Endothelial cell of umbilical vein (primary cell): ENCODE data around the gene UGT1A5.

Source experiments
- EZH2 ChIP-seq: IDR thresholded peaks from 2 replicates; pipeline ENCODE4 v1.6.1; 2012; ENCODE audit warnings: borderline replicate concordance, low read depth, mild to moderate bottlenecking, moderate library complexity, low read length, inconsistent platforms; ENCODE audit not compliant: severe bottlenecking
- GATA2 ChIP-seq: IDR thresholded peaks from 2 replicates; pipeline ENCODE4 v1.7.0; 2011; ENCODE audit warnings: low read depth, mild to moderate bottlenecking, moderate library complexity, mixed read lengths, low read length; ENCODE audit not compliant: insufficient read length, insufficient read depth
- JUN ChIP-seq: IDR thresholded peaks from 2 replicates; pipeline ENCODE4 v1.6.1; 2011; ENCODE audit warnings: borderline replicate concordance, low read depth; ENCODE audit not compliant: insufficient read length, insufficient read depth
- MYC ChIP-seq: IDR thresholded peaks from one replicate; pipeline ENCODE4 v1.6.1; 2011; ENCODE audit warnings: mild to moderate bottlenecking, low read depth, low read length
- POLR2A ChIP-seq: IDR thresholded peaks from 2 replicates; pipeline ENCODE4 v1.6.1; 2012; ENCODE audit warnings: low read depth, mild to moderate bottlenecking, control low read depth, low read length
- POLR2AphosphoS5 ChIP-seq: IDR thresholded peaks from 2 replicates; pipeline ENCODE4 v1.6.1; 2012; ENCODE audit warnings: low read depth, mild to moderate bottlenecking, control low read depth, low read length, moderate library complexity; ENCODE audit not compliant: insufficient read depth
- TF ChIP-seq, protein P1 (sequence below), 2 donors: IDR thresholded peaks; 1 replicate in 1 of 2; 2 replicates in 1 of 2; pipeline ENCODE4 v1.5.1; 2011; ENCODE audit warnings: low read length in 2 of 2, mild to moderate bottlenecking in 2 of 2, moderate library complexity in 2 of 2, control low read depth in 1 of 2, inconsistent platforms in 1 of 2, low read depth in 1 of 2; ENCODE audit not compliant: insufficient read depth in 1 of 2; ENCODE audit errors: extremely low read depth in 1 of 2

DNA sequence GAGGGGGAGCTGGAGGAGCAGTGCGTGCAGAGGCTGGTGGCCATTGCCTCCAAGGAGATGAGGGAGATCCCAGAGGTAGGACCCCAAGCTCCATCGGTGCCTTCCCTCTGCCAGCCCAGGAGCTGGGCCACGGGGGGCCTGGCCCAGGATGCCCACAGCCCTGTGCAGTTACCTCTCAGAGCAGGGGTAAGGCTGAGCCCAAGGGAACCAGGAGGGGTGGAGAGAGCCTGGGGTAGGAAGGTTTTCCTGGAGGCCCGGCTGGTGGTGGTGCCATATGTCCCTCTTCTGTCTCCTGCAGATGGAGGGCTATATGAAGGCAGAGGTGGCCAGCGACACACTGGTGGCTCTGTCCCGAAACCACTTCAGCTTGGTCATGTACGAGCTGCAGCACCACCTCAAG, 76.8 kb downstream of the UGT1A5 start:
- TF ChIP-seq, protein P1, sequence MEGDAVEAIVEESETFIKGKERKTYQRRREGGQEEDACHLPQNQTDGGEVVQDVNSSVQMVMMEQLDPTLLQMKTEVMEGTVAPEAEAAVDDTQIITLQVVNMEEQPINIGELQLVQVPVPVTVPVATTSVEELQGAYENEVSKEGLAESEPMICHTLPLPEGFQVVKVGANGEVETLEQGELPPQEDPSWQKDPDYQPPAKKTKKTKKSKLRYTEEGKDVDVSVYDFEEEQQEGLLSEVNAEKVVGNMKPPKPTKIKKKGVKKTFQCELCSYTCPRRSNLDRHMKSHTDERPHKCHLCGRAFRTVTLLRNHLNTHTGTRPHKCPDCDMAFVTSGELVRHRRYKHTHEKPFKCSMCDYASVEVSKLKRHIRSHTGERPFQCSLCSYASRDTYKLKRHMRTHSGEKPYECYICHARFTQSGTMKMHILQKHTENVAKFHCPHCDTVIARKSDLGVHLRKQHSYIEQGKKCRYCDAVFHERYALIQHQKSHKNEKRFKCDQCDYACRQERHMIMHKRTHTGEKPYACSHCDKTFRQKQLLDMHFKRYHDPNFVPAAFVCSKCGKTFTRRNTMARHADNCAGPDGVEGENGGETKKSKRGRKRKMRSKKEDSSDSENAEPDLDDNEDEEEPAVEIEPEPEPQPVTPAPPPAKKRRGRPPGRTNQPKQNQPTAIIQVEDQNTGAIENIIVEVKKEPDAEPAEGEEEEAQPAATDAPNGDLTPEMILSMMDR (IDR thresholded peaks at IDR 0.05; ENCODE audit: extremely low read depth in 1 of 2, insufficient read depth in 1 of 2, low read depth in 1 of 2, low read length in 2 of 2), result no peak
- TF ChIP-seq POLR2A, result no peak
- no peak for TF ChIP-seq EZH2
- no peak for TF ChIP-seq POLR2AphosphoS5
- TF ChIP-seq GATA2, result no peak
- TF ChIP-seq JUN, result no peak
- no peak for TF ChIP-seq MYC
